ENCODE measurements around the gene DUS4L. TPM values are rescaled to one million over a fixed set of nuclear protein-coding genes. Genes with fewer than 3 reads are reported as not detected.

The DUS4L gene
- total and polyA plus RNA-seq, 8 donors: 4.0 to 14.5 (median 6.5) TPM; not detected in 2

GRCh38 chr7:107600816-107601215 lies 37.0 kb downstream of the DUS4L start:
- 88 to 91% (median 90%) methylated on average over 2 of the region's 2 CpGs for WGBS, 5 donors
- H3K4me1 ChIP-seq: peaks cover 0 to 5% (median 2%) of the 10 kb centered on the region in 4 donors
- H3K27ac ChIP-seq: no peak overlapping the region
- H3K9me3 ChIP-seq: no peaks in the 10 kb centered on the region
- DNase-seq: no peak
- H3K27me3 ChIP-seq: no peaks in the 10 kb centered on the region
- peaks cover 0 to 68% (median 54%) of the 10 kb centered on the region in 4 donors for H3K36me3 ChIP-seq
- intact Hi-C loops (cut with DNase I; ENCODE audit: low total_unique reads): no loop called here
- no peak overlapping the region for H3K4me3 ChIP-seq
- TF ChIP-seq POLR2AphosphoS5 (IDR thresholded peaks at IDR 0.05) (no peak), EP300 (IDR thresholded peaks at IDR 0.05) (no peak), CTCF (IDR thresholded peaks at IDR 0.05) (no peak), POLR2A (IDR thresholded peaks at IDR 0.05) (no peak)

GRCh38 chr7:107605218-107605815 lies 41.5 kb downstream of the DUS4L start:
- 86 to 96% (median 86%) methylated on average over 3 of the region's 3 CpGs for WGBS, 5 donors
- peaks cover 0 to 18% (median 6%) of the 10 kb centered on the region in 4 donors for H3K4me1 ChIP-seq
- H3K27ac ChIP-seq: no peak overlapping the region
- H3K27me3 ChIP-seq: no peaks in the 10 kb centered on the region
- no peak for DNase-seq
- H3K4me3 ChIP-seq: no peak overlapping the region
- TF ChIP-seq POLR2AphosphoS5 (IDR thresholded peaks at IDR 0.05): no peak
- TF ChIP-seq POLR2A (IDR thresholded peaks at IDR 0.05): no peak
- TF ChIP-seq CTCF (IDR thresholded peaks at IDR 0.05): no peak
- TF ChIP-seq EP300 (IDR thresholded peaks at IDR 0.05): no peak
- intact Hi-C loops (cut with DNase I; ENCODE audit: low total_unique reads): no loop called here
- H3K9me3 ChIP-seq: no peaks in the 10 kb centered on the region
- H3K36me3 ChIP-seq: peaks cover 0 to 46% (median 36%) of the 10 kb centered on the region in 4 donors

- TF ChIP-seq CTCF (IDR thresholded peaks at IDR 0.05) (no peak), EP300 (IDR thresholded peaks at IDR 0.05) (no peak), POLR2AphosphoS5 (IDR thresholded peaks at IDR 0.05) (no peak), POLR2A (IDR thresholded peaks at IDR 0.05) (no peak)
- H3K4me1 ChIP-seq: peaks cover 0 to 20% (median 8%) of the 10 kb centered on the region in 4 donors
- H3K36me3 ChIP-seq: peaks cover 0 to 36% (median 26%) of the 10 kb centered on the region in 4 donors
- DNase-seq: no peak
- WGBS, 5 donors: 95 to 100% (median 99%) methylated on average over 1 of the region's 1 CpG
- no peaks in the 10 kb centered on the region for H3K9me3 ChIP-seq
- H3K27me3 ChIP-seq: no peaks in the 10 kb centered on the region
- intact Hi-C loops (cut with DNase I; ENCODE audit: low total_unique reads): no loop called here
- H3K4me3 ChIP-seq: no peak overlapping the region
- no peak overlapping the region for H3K27ac ChIP-seq
Measured at GRCh38 chr7:107606303-107606702, 42.5 kb downstream of the DUS4L start.

GRCh38 chr7:107609811-107610261 lies 46.1 kb downstream of the DUS4L start:
- Histone ChIP-seq H3K27ac (no peak overlapping the region), H3K9me3 (no peaks in the 10 kb centered on the region), H3K4me3 (no peak overlapping the region), H3K27me3 (no peaks in the 10 kb centered on the region), H3K36me3 (peaks cover 2 to 30% (median 22%) of the 10 kb centered on the region in 4 donors), H3K4me1 (peaks cover 0 to 26% (median 11%) of the 10 kb centered on the region in 4 donors)
- intact Hi-C loops (cut with DNase I; ENCODE audit: low total_unique reads): no loop called here
- no peak for TF ChIP-seq CTCF (IDR thresholded peaks at IDR 0.05)
- no peak for TF ChIP-seq POLR2A (IDR thresholded peaks at IDR 0.05)
- TF ChIP-seq POLR2AphosphoS5 (IDR thresholded peaks at IDR 0.05): no peak
- no peak for TF ChIP-seq EP300 (IDR thresholded peaks at IDR 0.05)
- WGBS, 5 donors: 28 to 57% (median 48%) methylated on average over 4 of the region's 4 CpGs
- peak in 1 of 2 donors; percentile 48 for DNase-seq
